Activated naive CD4-positive, alpha-beta T cell treated with anti-CD3 and anti-CD28 coated beads, Interleukin-2, amount 50 U/mL, for 16 hours (primary cell): ENCODE data around the gene ANKFY1.

Source experiments
- DNase-seq: peaks from one replicate; pipeline ENCODE4 v3.0.0-alpha.2; 2020

ANKFY1 gene

DNA sequence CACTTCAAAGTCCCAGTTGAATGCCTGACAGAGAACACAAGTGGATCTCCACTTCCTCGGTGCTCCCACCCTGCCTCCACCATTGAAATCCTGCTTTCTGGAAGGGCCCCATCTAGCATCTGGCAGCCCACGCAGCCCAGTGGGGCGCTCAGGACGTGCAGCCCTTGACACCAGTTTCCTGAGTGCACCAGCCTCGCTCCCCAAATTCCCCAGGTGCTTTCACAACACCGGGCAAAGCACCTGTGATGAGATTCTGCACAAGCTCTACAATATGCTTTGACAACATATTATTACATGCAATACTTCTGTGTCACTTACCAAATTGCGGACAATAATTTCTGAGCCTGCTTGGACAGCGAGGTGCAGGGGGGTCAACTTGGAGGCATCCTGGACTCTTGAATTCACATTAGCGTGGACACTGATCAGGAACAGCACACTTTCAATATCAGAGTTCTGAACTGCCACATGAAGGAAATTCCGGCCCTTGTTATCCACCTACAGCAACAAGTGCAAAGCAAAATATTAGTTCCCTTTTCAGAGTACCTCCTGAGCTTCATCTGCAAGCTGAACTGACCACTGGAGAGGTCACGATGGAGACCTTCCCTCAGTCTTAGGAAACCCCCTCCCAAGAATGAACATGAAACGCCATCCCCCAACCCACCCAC, 86.8 kb downstream of the ANKFY1 start:
- DNase-seq: no peak

DNA sequence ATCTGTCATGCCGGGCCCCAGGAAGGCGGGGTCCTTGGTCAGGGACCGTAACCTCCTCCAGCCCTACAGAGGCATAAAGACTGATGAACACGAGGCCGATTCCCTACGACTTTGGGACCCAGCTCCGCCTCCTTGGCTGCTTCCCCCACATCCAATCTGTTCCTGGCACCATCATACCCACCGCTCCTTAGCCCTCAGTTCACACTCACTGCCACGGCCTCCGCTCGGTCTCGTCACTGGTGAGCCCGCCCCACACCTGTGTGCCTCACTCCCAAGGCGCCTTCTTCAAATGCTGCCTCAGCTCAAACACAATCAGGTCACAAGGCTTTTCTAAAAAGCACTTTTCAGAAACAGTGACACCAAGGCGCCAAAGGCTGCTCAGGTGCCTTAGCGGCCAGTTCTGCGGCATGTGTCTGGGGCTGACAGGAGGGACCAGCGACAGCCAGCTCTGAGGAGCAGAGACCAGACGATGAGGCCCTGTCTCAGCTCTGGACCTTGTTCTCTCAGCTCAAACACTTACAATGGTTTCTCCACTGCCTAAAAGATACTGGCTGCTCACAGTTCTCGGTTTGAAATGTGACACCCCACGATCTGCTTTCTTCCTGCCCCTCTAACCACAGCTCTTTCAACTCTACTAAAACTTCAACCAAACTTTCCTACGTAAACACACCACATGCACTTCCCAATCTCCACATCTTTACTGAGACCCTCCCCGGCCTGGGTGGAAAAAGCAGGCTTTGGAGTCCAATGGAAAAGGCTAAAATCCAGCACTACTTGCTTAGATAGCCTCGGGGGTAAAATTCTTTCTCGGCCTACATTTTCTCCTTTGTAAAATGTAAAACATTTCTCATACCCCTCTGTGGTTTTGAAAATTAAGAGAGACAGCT, 87.6 kb downstream of the ANKFY1 start:
- peak; percentile 32 for DNase-seq

DNA sequence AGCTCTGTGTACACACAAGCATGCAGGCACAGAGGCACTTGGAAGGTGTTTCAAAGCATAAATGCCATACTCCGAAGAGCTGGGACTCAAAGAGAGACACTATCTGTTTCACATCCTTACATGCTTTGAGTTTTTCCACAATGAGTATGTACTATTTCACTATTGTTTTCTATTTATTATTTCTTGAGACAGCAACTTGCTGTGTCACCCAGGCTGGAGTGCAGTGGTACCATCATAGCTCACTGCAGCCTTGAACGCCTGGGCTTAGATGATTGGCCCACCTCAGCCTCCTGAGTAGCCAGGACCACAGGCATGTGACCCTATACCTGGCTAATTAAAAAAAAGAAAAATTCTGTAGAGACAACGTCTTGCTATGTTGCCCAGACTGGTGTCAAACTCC, 89.2 kb downstream of the ANKFY1 start:
- no peak for DNase-seq

GRCh38 chr17:4173781-4174180, 90.0 kb downstream of the ANKFY1 start:
- DNase-seq: no peak

- DNase-seq: no peak
Observed at GRCh38 chr17:4172356-4172755, 91.4 kb downstream of the ANKFY1 start.

DNA sequence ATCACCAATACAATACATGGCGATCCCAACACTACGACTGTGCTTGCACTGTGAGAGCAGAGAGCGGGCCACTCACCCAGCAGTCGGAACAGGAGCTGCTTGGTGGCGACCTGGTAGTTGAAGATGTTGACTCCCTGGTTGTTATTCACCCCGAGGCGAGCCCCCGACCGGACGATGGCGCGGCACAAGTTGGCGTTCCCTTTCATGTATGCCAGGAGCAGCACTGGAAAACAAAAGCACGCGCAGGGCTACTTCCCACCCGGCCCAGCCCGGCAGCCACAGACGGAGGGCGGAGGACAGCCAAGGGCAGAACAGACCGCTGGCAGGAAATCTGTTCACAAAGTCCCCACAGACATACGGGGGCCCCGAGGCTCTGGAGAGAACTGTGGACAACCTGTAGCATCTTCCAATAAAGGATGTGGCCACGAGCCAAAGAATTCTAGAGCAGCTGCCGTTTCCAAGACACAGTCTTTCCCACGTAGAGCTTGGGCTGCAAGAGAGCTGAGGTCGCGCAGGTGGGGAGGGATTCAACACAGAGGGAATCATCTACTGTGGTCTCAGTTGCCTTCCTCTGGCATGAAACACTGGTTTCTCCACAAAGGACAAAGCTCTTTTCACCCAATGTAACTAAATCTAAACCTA, 93.0 kb downstream of the ANKFY1 start:
- DNase-seq: no peak

GRCh38 chr17:4167786-4168185, 96.0 kb downstream of the ANKFY1 start:
- no peak for DNase-seq

DNA sequence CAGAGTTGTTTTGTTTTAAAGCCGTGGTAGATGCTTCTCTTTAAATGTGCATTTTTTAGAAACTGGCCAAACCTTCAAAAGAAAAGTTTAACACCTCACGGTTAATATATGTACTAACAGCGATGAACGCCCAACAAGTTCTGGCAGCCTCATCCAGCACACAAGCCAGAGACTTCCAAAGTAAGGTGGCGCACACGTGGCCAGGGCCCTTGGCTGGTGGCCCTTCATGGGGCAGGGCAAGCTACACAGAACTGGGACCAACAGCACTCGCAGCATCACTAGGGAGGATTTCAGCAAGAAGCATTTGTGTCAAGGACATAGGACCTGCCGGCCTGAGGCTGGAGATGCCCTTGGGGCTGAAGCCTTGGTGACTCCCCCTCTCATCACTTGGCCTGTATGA, 97.4 kb downstream of the ANKFY1 start:
- no peak for DNase-seq

- no peak for DNase-seq
Observed at GRCh38 chr17:4165301-4166010, 98.3 kb downstream of the ANKFY1 start.

DNA sequence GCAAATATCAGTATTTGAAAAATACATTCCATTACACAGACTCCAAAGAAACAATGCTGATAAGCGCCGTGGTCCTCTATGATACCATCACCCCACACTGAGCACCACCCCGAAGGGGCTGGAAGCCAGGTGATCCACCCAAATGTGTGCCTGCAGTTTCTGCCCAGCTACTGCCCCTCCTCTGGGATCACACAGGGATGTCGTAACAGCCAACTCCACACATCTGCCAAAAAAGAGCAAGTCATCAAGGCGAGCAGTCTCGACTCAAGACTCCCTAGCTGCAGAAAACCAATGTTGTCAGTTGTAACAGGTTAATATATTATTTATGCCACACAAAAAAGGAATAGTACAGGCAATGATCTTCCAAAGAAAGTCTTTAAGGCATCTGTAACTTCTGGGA, 99.8 kb downstream of the ANKFY1 start:
- no peak for DNase-seq

GRCh38 chr17:4162775-4163466, 100.9 kb downstream of the ANKFY1 start:
- DNase-seq: no peak

GRCh38 chr17:4162321-4162720, 101.5 kb downstream of the ANKFY1 start:
- no peak for DNase-seq

DNA sequence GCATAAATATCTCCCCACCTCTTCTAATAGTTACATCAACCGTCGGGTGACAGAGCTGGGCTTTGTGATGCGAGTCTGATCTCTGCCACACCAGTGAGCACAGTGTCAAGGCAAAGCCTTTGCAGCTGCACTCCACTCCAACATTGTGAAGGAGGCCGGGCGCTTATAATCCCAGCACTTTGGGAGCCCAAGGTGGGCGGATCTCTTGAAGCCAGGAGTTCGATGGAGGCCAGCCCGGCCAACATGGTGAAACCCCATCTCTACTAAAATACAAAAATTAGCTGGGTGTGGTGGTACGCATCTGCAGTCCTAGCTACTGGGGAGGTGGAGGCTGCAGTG, 101.8 kb downstream of the ANKFY1 start:
- DNase-seq: no peak

DNA sequence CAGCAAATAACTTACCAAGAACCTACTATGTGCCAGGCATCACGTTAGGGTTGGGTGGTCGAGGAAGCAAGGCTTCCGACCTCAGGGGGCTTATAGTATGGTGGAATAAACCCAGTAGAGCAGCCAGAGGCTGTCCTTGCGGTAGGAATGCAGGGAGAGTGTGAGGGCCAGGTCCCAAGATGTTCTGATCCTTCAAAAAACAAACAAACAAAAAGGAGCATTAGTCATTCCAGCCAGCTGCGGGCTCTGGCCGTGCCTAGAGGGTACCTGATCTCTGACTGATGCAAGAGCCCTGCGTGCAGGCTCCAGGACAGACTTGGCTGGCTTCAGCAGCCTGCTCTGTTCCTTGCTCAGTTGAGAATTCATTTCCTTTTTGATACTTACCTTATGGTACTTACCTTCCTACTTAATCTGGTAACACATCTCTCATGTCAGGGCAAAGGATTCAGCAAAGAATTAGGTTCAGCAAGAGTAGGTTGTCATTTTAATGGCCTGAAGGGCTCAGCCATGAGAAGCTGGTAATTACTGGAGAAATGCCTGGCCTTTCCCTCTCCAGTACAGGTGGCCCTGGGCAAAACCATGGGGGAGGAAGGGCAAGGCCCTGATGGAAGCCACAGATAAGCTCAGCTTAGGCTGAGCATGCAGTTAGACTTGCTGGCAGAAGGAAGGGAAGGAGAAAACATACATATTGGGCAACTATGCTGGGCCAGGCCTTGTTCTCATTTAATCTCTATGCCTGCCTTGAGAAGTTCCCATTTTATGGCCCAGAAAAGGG, 102.4 kb downstream of the ANKFY1 start:
- no peak for DNase-seq

- no peak for DNase-seq
Observed at GRCh38 chr17:4160294-4160859, 103.4 kb downstream of the ANKFY1 start.

DNA sequence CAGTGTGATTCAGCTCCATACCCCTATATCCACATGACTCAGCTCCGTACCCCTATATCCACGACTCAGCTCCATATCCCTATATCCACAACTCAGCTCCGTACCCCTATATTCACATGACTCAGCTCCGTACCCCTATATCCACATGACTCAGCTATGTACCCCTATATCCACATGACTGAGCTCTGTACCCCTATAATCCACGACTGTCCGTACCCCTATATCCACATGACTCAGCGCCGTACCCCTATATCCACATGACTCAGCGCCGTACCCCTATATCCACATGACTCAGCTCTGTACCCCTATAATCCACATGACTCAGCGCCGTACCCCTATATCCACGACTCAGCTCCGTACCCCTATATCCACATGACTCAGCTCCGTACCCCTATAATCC, 104.0 kb downstream of the ANKFY1 start:
- DNase-seq: no peak

DNA sequence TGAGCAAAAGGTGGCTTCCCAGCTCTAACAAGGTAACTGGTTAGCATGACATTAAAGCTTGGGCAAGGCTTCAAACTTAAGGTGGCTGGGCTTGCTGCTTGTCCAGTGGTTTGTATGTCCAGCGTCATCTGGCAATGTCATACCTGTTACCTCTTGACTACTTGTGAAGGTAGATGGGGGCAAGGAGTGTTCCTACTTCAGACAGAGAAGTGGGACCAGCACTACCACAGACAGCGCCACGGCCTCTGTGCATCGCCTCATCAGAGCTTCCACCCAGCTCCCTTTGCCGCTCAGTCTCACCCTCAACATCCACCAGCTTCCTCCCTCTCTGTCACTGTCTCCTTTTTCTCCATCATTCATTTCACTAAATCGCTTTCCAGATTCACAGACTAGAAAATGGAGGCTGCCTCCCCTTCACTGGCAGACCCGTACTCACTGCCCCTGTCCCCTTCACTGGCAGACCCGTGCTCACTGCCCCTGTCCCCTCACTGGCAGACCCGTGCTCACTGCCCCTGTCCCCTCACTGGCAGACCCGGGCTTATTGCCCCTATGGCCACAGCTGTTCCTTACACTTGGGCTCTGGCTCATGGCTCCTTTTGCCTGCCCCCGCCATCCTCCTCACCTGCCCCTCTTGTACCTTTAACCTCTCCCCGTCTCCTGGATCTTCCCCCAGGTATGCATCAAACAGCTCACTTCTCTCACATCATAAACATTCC, 106.0 kb downstream of the ANKFY1 start:
- DNase-seq: no peak

- no peak for DNase-seq
Observed at GRCh38 chr17:4156750-4157381, 106.9 kb downstream of the ANKFY1 start.

DNA sequence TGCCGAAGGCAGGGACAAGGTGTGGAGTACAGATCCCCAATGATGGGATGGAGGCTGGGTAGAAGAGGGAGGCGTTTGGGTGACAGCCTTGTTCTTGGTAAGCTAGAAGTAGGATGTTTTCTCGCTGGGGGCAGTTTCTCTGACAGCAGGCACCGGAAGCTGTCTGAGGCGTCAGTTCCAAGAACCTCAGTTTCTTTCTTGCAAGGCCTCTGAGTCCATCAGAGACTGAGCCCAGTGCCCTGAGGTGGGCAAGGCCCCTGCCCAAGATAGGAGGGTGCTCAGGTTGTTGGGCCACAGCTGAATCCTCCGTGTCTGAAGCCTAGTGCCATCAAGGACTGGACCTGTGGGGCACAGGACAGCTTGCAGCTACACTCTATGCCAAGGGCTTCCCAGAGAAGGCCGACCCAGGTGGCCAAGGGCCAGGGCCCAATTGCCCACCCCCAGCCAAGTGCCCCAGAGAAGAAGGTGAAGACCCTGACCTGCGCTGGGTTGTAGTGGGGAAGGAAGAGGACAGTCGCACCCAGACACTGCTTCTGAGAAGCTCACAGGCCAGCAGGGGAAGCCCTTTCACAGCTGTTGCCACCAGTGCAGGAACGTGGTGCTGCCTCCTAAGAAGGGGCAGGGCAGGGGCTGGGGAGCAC, 107.7 kb downstream of the ANKFY1 start:
- no peak for DNase-seq

- DNase-seq: no peak
Observed at GRCh38 chr17:4154201-4154600, 109.6 kb downstream of the ANKFY1 start.
